ENCODE data around the gene EMP2.

- TF ChIP-seq POLR2A (IDR thresholded peaks at IDR 0.05) (no peak), CTCF (IDR thresholded peaks at IDR 0.05) (no peak)
Measured at GRCh38 chr16:10539793-10540192, 40.6 kb downstream of the EMP2 start.
